Endodermal cell (in vitro differentiated cells): ENCODE data around the gene GOLPH3. TPM values are rescaled to one million over a fixed set of nuclear protein-coding genes. Genes with fewer than 3 reads are reported as not detected.

Experiments used
- DNase-seq: peaks from one replicate; pipeline ENCODE4 v3.0.0-alpha.2; 2017
- H3K27ac ChIP-seq: 2 replicates; pipeline ENCODE4 v1.5.1; 2013; ENCODE audit warnings: mild to moderate bottlenecking, low read depth, low read length, moderate library complexity
- H3K27me3 ChIP-seq: 2 replicates; pipeline ENCODE4 v1.6.1; 2013; ENCODE audit warnings: mild to moderate bottlenecking, low read length, moderate library complexity; ENCODE audit not compliant: insufficient read depth, control insufficient read depth, poor library complexity, severe bottlenecking
- H3K36me3 ChIP-seq: 2 replicates; pipeline ENCODE4 v1.7.0; 2013; ENCODE audit warnings: mild to moderate bottlenecking, low read length, moderate library complexity; ENCODE audit not compliant: control insufficient read depth, insufficient read depth
- H3K4me1 ChIP-seq: one replicate; pipeline ENCODE4 v1.7.0; 2013; ENCODE audit warnings: low read length; ENCODE audit not compliant: control insufficient read depth, insufficient read depth
- H3K4me3 ChIP-seq: 2 replicates; pipeline ENCODE4 v1.5.1; 2013; ENCODE audit warnings: mild to moderate bottlenecking, low read length, moderate library complexity
- H3K9ac ChIP-seq: 2 replicates; pipeline ENCODE4 v1.6.1; 2013; ENCODE audit warnings: mild to moderate bottlenecking, low read length, moderate library complexity; ENCODE audit not compliant: poor library complexity, severe bottlenecking; ENCODE audit errors: extremely low read depth
- H3K9me3 ChIP-seq: 2 replicates; pipeline ENCODE4 v1.6.1; 2013; ENCODE audit warnings: mild to moderate bottlenecking, low read length, moderate library complexity; ENCODE audit not compliant: control insufficient read depth
- H3K27ac Mint-ChIP-seq: 2 replicates; pipeline ENCODE4 v1.8.0; 2020; ENCODE audit warnings: mixed read lengths
- H3K27me3 Mint-ChIP-seq: 2 replicates; pipeline ENCODE4 v1.8.0; 2021; ENCODE audit warnings: mild to moderate bottlenecking, mixed read lengths; ENCODE audit not compliant: insufficient read depth
- H3K36me3 Mint-ChIP-seq: 2 replicates; pipeline ENCODE4 v1.8.0; 2020; ENCODE audit warnings: low read depth, mixed read lengths
- H3K4me1 Mint-ChIP-seq: 2 replicates; pipeline ENCODE4 v1.8.0; 2020; ENCODE audit warnings: mixed read lengths
- H3K4me3 Mint-ChIP-seq: 2 replicates; pipeline ENCODE4 v1.8.0; 2020; ENCODE audit warnings: mild to moderate bottlenecking, moderate library complexity, mixed read lengths
- H3K9me3 Mint-ChIP-seq: 2 replicates; pipeline ENCODE4 v1.8.0; 2020; ENCODE audit warnings: mild to moderate bottlenecking, mixed read lengths
- WGBS, 2 experiments: methylation state at CpG; one replicate each; pipeline versions ENCODE4 v1.1.5 to v1.1.7; 2013; ENCODE audit warnings: missing lambda C conversion rate in 2 of 2, mixed read lengths in 1 of 2; ENCODE audit not compliant: insufficient coverage in 1 of 2, insufficient read length in 1 of 2; 5-methylcytosine and 5-hydroxymethylcytosine counted together
- total RNA-seq, 2 donors: library from RNA; stranded (reverse); fragmentation: NEBNext Ultra II Directional in 1 of 2; extraction: Animal tissue kit (Norgen Biotek cat#: 25700) in 1 of 2; gene quantifications; 2 replicates in 1 of 2; 3 replicates in 1 of 2; pipeline ENCODE4 v1.2.1, GENCODE V29; 2021
- TF ChIP-seq, protein P1 (sequence below): fragments of 200-600 bp; sonication (generic); conservative IDR thresholded peaks from 2 replicates; pipeline ENCODE4 v1.5.0; 2021; ENCODE audit warnings: antibody characterized with exemption, mild to moderate bottlenecking

The GOLPH3 gene
- total RNA-seq, 2 donors from 2014 or later = 89.4 to 90.7 TPM

DNA sequence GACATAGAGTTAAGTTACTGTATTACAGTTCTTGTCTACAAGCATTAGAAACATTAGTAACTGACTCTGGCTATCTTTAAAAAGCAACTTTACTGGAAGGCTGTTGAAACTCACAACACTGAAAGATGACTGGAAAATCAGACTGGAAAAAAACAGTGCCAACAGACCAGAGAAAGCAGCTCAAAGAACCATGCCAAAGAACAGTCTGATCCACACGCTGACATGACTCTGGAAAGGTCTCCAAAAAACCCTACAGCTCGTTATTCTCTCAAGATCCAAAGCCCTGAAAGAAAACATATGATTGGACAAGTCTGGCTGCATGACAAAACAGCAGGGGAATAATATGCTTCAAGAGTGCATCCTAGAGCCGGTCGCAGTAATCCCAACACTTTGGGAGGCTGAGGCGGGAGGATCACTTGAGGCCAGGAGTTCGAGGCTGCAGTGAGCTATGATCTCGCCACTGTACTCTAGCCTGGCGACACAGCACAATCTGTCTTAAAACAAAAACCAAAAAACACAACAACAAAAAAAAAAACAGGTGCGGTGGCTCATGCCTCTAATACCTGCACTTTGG lies 5.6 kb downstream of the GOLPH3 start:
- Mint-ChIP-seq H3K27me3 (no peaks in the 10 kb centered on the region), H3K4me3 (no peak overlapping the region), H3K36me3 (peaks cover 65% of the 10 kb centered on the region), H3K4me1 (peaks cover 17% of the 10 kb centered on the region), H3K9me3 (peaks cover 5% of the 10 kb centered on the region), H3K27ac (no peak overlapping the region)
- TF ChIP-seq, protein P1, sequence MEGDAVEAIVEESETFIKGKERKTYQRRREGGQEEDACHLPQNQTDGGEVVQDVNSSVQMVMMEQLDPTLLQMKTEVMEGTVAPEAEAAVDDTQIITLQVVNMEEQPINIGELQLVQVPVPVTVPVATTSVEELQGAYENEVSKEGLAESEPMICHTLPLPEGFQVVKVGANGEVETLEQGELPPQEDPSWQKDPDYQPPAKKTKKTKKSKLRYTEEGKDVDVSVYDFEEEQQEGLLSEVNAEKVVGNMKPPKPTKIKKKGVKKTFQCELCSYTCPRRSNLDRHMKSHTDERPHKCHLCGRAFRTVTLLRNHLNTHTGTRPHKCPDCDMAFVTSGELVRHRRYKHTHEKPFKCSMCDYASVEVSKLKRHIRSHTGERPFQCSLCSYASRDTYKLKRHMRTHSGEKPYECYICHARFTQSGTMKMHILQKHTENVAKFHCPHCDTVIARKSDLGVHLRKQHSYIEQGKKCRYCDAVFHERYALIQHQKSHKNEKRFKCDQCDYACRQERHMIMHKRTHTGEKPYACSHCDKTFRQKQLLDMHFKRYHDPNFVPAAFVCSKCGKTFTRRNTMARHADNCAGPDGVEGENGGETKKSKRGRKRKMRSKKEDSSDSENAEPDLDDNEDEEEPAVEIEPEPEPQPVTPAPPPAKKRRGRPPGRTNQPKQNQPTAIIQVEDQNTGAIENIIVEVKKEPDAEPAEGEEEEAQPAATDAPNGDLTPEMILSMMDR = no peak
- Histone ChIP-seq H3K9ac (no peak overlapping the region), H3K36me3 (peaks cover 77% of the 10 kb centered on the region), H3K27ac (no peak overlapping the region), H3K4me3 (no peak overlapping the region), H3K9me3 (no peaks in the 10 kb centered on the region), H3K4me1 (peaks cover 4% of the 10 kb centered on the region), H3K27me3 (no peaks in the 10 kb centered on the region)
- DNase-seq = no peak
- 98% methylated on average over 9 of the region's 9 CpGs for WGBS, 2 experiments

DNA sequence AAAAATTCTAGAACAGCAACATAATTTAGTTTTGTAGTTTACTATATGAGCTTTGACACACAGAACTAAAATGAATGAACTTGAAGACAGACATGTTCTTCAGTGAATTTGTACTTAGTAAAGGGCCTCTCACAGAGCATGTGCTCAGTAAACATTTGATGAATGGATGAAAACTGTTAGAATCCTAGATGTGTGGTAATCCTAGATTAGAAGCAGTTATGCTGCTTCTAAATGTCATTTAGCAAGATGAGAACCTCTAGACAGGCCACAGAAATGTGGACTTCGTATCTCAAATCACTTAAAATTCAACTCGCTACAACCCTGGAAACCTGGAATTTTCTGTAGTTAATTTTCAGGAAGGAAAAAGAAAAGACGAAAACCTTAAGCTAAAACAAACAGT lies 8.5 kb downstream of the GOLPH3 start:
- Mint-ChIP-seq H3K36me3 (peaks cover 63% of the 10 kb centered on the region), H3K9me3 (peaks cover 9% of the 10 kb centered on the region)
- 94 to 100% methylated on average over 2 to 3 of the region's 3 CpGs for WGBS, 2 experiments

DNA sequence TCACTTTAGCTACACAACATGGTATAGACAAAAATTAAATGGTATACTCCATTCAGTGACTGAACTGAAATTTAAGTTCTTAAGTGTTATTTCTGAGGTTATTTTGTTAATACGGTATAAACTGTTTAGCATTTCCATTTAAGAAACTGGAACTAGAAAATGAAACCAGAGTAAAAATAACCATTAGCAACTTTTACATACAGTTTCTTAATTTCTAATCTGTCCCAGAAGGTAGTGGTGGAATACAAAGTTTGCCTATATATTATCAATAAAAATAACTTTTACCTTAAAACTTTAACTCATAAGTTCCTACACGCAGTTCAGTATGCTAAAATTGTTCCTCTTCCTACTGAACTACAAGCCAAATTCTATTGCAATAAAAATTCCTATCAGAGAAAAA lies 10.3 kb downstream of the GOLPH3 start:
- Mint-ChIP-seq H3K4me3 (no peak overlapping the region), H3K9me3 (peaks cover 9% of the 10 kb centered on the region), H3K27me3 (no peaks in the 10 kb centered on the region), H3K4me1 (peaks cover 6% of the 10 kb centered on the region), H3K36me3 (peaks cover 50% of the 10 kb centered on the region), H3K27ac (no peak overlapping the region)
- 97 to 100% methylated on average over 1 to 2 of the region's 2 CpGs for WGBS, 2 experiments
- Histone ChIP-seq H3K9me3 (no peaks in the 10 kb centered on the region), H3K27ac (no peak overlapping the region), H3K9ac (no peak overlapping the region), H3K4me1 (peaks cover 6% of the 10 kb centered on the region), H3K27me3 (no peaks in the 10 kb centered on the region), H3K4me3 (no peak overlapping the region), H3K36me3 (peaks cover 58% of the 10 kb centered on the region)
- TF ChIP-seq, protein P1 = no peak
- no peak for DNase-seq

More for the DNA sequence above, 8.5 kb downstream of the GOLPH3 start:
- no peaks in the 10 kb centered on the region for H3K27me3 Mint-ChIP-seq
- no peak overlapping the region for H3K27ac Mint-ChIP-seq
- TF ChIP-seq, protein P1 = no peak
- H3K4me3 Mint-ChIP-seq = no peak overlapping the region
- Histone ChIP-seq H3K36me3 (peaks cover 65% of the 10 kb centered on the region), H3K4me3 (no peak overlapping the region), H3K9me3 (no peaks in the 10 kb centered on the region), H3K9ac (no peak overlapping the region), H3K4me1 (no peaks in the 10 kb centered on the region), H3K27ac (no peak overlapping the region), H3K27me3 (no peaks in the 10 kb centered on the region)
- no peak for DNase-seq
- peaks cover 11% of the 10 kb centered on the region for H3K4me1 Mint-ChIP-seq
